Progenitor cell of endocrine pancreas (in vitro differentiated cells): Measurements from ENCODE around the gene DDX59. TPM values are rescaled to one million over a fixed set of nuclear protein-coding genes. Genes with fewer than 3 reads are reported as not detected.

ENCODE experiments used
- DNase-seq: peaks from one replicate; pipeline ENCODE4 v3.0.0; 2021; ENCODE audit warnings: low spot score; ENCODE audit not compliant: unreplicated experiment
- H3K27ac Mint-ChIP-seq: 2 replicates; pipeline ENCODE4 v1.8.0; 2021; ENCODE audit warnings: mild to moderate bottlenecking, moderate library complexity, mixed read lengths
- H3K27me3 Mint-ChIP-seq: 2 replicates; pipeline ENCODE4 v1.8.0; 2021; ENCODE audit warnings: mixed read lengths
- H3K36me3 Mint-ChIP-seq: 2 replicates; pipeline ENCODE4 v1.8.0; 2022; ENCODE audit warnings: mixed read lengths; ENCODE audit not compliant: insufficient read depth
- H3K4me1 Mint-ChIP-seq: 2 replicates; pipeline ENCODE4 v1.8.0; 2021; ENCODE audit warnings: low read depth, mixed read lengths
- H3K4me3 Mint-ChIP-seq: 2 replicates; pipeline ENCODE4 v1.8.0; 2021; ENCODE audit warnings: low read depth, mild to moderate bottlenecking, moderate library complexity, mixed read lengths
- H3K9me3 Mint-ChIP-seq: 2 replicates; pipeline ENCODE4 v1.8.0; 2021; ENCODE audit warnings: low read depth, mixed read lengths
- total RNA-seq: library from RNA; stranded (reverse); gene quantifications from 2 replicates; pipeline ENCODE4 v1.2.1, GENCODE V29; 2021
- TF ChIP-seq, protein P1 (sequence below): fragments of 200-600 bp; sonication (generic); IDR thresholded peaks from one replicate; pipeline ENCODE4 v1.5.0; 2021; ENCODE audit warnings: antibody characterized with exemption, mild to moderate bottlenecking; ENCODE audit not compliant: unreplicated experiment

Gene DDX59
- total RNA-seq, 1 donor from 2014 or later = 19.2 TPM

DNA sequence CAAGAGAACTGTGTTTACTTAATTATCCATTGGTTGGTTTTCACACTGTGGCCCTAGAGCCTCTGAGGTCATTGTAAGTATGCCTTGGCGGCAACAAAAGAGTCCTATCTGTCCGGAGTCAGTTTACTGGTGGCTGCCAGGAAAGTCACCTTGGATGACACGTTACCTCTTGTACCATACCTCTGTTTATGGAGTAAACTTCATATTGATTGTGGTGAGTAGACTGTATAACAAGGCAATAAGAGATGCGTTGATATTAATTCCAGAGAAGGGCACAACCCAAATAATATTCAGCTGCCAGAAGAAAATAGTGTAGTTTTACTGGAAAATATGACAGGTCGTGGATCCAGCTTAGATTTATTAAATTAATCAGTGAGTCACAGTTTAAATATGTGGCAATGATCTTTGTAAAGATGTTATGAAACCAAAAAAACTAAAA lies 28.7 kb downstream of the DDX59 start:
- H3K27me3 Mint-ChIP-seq = no peaks in the 10 kb centered on the region
- no peaks in the 10 kb centered on the region for H3K4me1 Mint-ChIP-seq
- no peak overlapping the region for H3K27ac Mint-ChIP-seq
- H3K4me3 Mint-ChIP-seq = no peak overlapping the region
- TF ChIP-seq, protein P1, sequence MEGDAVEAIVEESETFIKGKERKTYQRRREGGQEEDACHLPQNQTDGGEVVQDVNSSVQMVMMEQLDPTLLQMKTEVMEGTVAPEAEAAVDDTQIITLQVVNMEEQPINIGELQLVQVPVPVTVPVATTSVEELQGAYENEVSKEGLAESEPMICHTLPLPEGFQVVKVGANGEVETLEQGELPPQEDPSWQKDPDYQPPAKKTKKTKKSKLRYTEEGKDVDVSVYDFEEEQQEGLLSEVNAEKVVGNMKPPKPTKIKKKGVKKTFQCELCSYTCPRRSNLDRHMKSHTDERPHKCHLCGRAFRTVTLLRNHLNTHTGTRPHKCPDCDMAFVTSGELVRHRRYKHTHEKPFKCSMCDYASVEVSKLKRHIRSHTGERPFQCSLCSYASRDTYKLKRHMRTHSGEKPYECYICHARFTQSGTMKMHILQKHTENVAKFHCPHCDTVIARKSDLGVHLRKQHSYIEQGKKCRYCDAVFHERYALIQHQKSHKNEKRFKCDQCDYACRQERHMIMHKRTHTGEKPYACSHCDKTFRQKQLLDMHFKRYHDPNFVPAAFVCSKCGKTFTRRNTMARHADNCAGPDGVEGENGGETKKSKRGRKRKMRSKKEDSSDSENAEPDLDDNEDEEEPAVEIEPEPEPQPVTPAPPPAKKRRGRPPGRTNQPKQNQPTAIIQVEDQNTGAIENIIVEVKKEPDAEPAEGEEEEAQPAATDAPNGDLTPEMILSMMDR = no peak
- peaks cover 6% of the 10 kb centered on the region for H3K36me3 Mint-ChIP-seq
- no peak for DNase-seq
- H3K9me3 Mint-ChIP-seq = no peaks in the 10 kb centered on the region

DNA sequence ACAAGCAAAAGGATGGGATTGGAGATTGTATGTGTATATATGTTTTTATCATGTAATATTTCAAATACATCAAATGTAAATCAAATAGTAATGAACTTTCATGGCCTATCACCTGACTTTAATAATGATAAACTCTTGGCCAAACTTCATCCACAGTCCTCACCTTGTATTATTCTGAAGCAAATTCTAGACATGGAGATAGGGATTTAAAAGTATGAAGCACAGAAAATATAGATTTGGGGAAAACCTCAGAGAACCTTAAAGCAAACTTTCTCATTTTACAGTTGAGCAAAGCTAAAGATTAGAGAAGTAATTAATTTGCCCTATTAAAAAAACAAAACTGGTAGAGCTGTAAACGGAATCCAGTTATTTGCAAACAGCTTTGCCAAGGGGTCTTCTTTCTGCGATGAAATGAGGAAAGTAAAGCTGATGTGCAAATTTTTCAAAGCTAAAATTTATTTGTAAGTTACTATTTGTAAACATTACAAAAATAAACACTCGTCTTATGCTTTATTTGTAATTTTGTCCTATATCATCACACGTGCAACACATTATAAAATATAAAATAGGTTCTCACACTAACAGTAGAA lies 29.2 kb downstream of the DDX59 start:
- Mint-ChIP-seq H3K36me3 (peaks cover 6% of the 10 kb centered on the region), H3K4me1 (no peaks in the 10 kb centered on the region), H3K9me3 (no peaks in the 10 kb centered on the region), H3K27me3 (no peaks in the 10 kb centered on the region), H3K4me3 (no peak overlapping the region), H3K27ac (no peak overlapping the region)
- DNase-seq = no peak
- TF ChIP-seq, protein P1 = no peak

DNA sequence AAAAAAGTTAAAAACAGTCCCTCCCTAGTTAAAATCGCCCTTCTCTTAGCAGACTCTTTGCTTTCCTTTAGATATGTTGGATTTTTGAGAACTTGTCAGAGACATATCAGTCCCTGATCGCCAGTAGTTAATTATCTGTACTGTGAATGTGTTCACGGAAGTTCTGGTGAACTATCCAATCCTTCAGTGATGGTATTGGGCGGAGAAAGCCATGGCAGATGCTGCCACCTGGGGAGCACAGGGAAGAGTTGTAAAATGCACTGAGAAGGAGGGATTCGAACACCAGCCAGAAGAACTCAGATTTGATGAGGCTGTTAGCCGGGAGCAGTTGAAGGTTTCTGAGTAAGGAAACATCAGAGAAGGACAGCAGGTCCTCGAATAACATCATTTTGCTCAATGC lies 31.6 kb downstream of the DDX59 start:
- Mint-ChIP-seq H3K9me3 (no peaks in the 10 kb centered on the region), H3K4me3 (no peak overlapping the region), H3K36me3 (peaks cover 3% of the 10 kb centered on the region), H3K4me1 (no peaks in the 10 kb centered on the region), H3K27ac (no peak overlapping the region), H3K27me3 (no peaks in the 10 kb centered on the region)
- no peak for DNase-seq
- TF ChIP-seq, protein P1 = no peak

DNA sequence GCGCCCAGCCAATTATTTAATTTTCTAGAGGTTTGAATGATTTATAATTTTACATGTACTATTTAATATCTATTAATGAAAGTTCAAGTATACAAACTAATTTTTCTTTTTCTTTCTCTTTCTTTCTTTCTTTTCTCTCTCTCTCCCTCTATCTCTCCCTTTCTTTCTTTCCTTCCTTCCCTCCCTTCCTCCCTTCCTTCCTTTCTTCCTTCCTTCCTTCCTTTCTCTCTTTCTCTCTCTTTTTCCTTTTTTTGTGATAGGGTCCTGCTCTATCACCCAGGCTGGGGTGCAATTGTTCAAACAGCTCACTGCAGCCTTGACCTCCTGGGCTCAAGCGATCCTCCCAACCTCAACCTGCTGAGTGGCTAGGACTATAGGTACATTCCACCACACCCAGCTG lies 33.0 kb downstream of the DDX59 start:
- H3K36me3 Mint-ChIP-seq = peaks cover 2% of the 10 kb centered on the region
- no peak overlapping the region for H3K27ac Mint-ChIP-seq
- H3K9me3 Mint-ChIP-seq = no peaks in the 10 kb centered on the region
- DNase-seq = no peak
- H3K4me3 Mint-ChIP-seq = no peak overlapping the region
- TF ChIP-seq, protein P1 = no peak
- no peaks in the 10 kb centered on the region for H3K27me3 Mint-ChIP-seq
- H3K4me1 Mint-ChIP-seq = no peaks in the 10 kb centered on the region

DNA sequence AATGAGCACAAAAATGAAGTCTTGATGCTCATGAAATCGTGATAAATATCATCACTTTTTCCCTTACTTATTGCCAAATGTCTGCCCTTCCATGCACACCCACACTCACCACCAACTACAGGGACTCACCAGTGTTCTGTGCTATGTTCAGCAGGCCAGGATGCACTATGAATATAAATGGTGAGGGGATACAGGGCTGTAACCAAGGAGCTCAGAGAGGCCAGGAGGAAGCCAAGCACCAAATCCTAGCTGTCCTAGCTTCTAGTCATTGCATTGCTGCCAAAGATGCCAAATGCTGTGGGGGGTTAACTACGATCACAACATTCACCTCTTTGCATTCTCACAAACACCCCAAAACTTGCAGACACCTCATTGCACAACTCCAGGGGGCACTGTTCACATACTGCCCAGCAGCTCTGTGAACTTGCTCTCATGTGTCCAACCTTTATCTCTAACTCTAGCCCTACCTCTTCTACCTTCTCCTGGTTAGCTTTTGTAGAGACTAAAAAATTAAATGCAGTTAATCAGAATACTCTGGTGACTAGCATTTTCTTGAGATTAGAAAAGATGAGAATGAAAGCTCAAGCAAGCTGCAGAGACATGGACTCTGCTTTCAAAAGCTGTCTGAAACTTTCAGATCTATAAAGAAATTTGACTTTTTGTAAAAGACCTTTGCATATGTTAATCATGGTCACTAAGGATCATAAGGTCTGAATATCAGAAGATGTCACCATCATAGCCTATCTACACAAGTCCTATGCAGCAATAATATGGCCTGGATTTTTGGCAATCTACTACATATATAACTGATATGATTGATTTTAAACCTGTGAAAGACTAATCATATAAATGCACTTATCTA lies 35.2 kb downstream of the DDX59 start:
- Mint-ChIP-seq H3K27me3 (no peaks in the 10 kb centered on the region), H3K27ac (no peak overlapping the region), H3K4me3 (no peak overlapping the region), H3K9me3 (no peaks in the 10 kb centered on the region), H3K36me3 (peaks cover 2% of the 10 kb centered on the region), H3K4me1 (peaks cover 7% of the 10 kb centered on the region)
- DNase-seq = no peak
- TF ChIP-seq, protein P1 = peak; percentile 12
